ENCODE results near the gene BLID. TPM values are rescaled to one million over a fixed set of nuclear protein-coding genes. Genes with fewer than 3 reads are reported as not detected.

BLID gene
- total RNA-seq, 1 donor: not detected

GRCh38 chr11:122089111-122089510 is 26.9 kb downstream of the BLID start:
- H3K27me3 ChIP-seq (ENCODE audit: insufficient read depth, low read length): peaks cover 5% of the 10 kb centered on the region
- no peak overlapping the region for H3K4me3 ChIP-seq (ENCODE audit: low read length)
- H3K9me3 ChIP-seq (ENCODE audit: low read depth, low read length): no peaks in the 10 kb centered on the region
- no peaks in the 10 kb centered on the region for H3K4me1 ChIP-seq (ENCODE audit: insufficient read depth, low read length)

- Histone ChIP-seq H3K27me3 (ENCODE audit: insufficient read depth, low read length) (no peaks in the 10 kb centered on the region), H3K4me1 (ENCODE audit: insufficient read depth, low read length) (no peaks in the 10 kb centered on the region), H3K4me3 (ENCODE audit: low read length) (no peak overlapping the region), H3K9me3 (ENCODE audit: low read depth, low read length) (no peaks in the 10 kb centered on the region)
Observed at GRCh38 chr11:122085712-122086111, 30.3 kb downstream of the BLID start.

DNA sequence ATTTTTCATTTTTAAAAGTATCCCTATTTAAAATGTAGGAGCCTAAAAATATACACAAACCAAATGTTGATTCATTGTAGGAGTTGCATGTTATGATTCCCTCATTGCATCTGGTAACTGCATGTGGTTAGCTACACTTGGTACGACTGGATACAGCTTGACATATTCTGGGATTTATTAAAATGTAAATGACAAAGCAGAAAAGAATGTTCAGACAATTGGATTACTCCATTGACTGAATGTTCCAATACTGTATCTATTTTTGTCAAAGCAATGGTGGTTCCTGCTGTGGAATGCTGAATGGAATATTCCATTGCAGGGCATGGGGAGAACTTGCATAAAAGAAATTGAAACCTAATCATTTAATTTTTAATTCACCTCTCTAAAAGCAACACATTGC is 30.8 kb downstream of the BLID start:
- Histone ChIP-seq H3K4me3 (ENCODE audit: low read length) (no peak overlapping the region), H3K4me1 (ENCODE audit: insufficient read depth, low read length) (no peaks in the 10 kb centered on the region), H3K27me3 (ENCODE audit: insufficient read depth, low read length) (no peaks in the 10 kb centered on the region), H3K9me3 (ENCODE audit: low read depth, low read length) (no peaks in the 10 kb centered on the region)

- no peaks in the 10 kb centered on the region for H3K4me1 ChIP-seq (ENCODE audit: insufficient read depth, low read length)
- no peak overlapping the region for H3K4me3 ChIP-seq (ENCODE audit: low read length)
- no peaks in the 10 kb centered on the region for H3K27me3 ChIP-seq (ENCODE audit: insufficient read depth, low read length)
Observed at GRCh38 chr11:122082205-122082604, 33.8 kb downstream of the BLID start.

DNA sequence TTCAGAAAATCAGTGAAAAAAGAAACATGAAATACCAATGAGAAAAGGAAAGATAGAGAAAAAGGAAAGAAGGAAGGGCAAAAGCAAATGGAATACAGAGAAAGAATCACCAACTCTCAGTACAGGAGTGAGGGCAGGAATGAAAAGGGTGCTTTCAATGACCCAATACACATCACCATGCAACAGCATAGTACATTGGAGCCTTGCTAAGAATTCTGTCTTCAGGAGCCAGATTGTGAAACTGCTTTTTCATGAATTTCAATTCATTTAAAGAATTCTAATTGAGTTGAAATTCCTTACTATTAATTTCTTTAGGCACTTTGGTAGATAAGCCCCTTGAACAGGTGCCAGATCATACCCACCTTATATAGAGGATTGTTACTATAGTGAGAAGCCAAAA is 34.9 kb downstream of the BLID start:
- Histone ChIP-seq H3K9me3 (ENCODE audit: low read depth, low read length) (no peaks in the 10 kb centered on the region), H3K27me3 (ENCODE audit: insufficient read depth, low read length) (no peaks in the 10 kb centered on the region), H3K4me1 (ENCODE audit: insufficient read depth, low read length) (no peaks in the 10 kb centered on the region), H3K4me3 (ENCODE audit: low read length) (no peak overlapping the region)

More at GRCh38 chr11:122082205-122082604, 33.8 kb downstream of the BLID start:
- H3K9me3 ChIP-seq (ENCODE audit: low read depth, low read length): no peaks in the 10 kb centered on the region

DNA sequence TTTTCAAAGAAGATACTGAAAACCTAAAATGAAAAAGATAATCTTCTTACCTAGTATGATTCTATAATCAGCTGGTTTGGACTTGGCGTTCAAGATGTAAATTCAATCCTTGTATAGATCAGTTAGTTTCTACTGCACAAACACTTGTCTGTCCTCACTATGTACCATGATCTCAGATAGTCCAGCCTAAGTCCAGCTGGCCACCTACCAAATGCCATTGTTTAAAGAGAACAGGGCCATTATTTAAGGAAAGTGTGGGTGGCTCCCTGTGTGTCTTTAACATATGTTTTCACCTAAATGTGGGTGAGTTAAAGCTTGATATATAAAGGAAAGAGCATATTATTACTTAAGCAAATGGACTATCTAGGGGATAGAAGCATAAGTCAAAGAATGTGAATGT is 38.6 kb downstream of the BLID start:
- H3K4me3 ChIP-seq (ENCODE audit: low read length): no peak overlapping the region
- H3K27me3 ChIP-seq (ENCODE audit: insufficient read depth, low read length): no peaks in the 10 kb centered on the region
- H3K4me1 ChIP-seq (ENCODE audit: insufficient read depth, low read length): no peaks in the 10 kb centered on the region
- H3K9me3 ChIP-seq (ENCODE audit: low read depth, low read length): no peaks in the 10 kb centered on the region

GRCh38 chr11:122076512-122077120 is 39.4 kb downstream of the BLID start:
- Histone ChIP-seq H3K9me3 (ENCODE audit: low read depth, low read length) (no peaks in the 10 kb centered on the region), H3K27me3 (ENCODE audit: insufficient read depth, low read length) (no peaks in the 10 kb centered on the region), H3K4me1 (ENCODE audit: insufficient read depth, low read length) (no peaks in the 10 kb centered on the region), H3K4me3 (ENCODE audit: low read length) (no peak overlapping the region)

DNA sequence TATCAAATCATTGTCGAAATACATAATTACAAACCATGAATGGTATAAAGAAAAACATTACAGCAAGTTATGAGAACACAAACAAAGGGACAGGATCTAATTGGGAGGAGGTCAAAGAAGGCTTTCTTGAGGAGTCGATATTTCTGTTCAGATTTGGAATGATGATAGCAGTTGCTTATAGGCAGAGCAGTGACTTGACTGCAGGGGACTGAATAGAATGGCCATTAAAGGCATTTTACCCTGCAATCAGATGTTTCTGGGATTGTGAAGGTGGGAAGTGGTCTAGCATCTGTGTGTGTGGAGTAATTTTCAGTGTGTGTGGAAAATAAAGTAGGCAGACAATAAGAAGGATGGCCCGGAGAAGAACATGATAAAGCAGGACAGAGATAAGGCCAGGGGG is 41.0 kb downstream of the BLID start:
- H3K27me3 ChIP-seq (ENCODE audit: insufficient read depth, low read length): no peaks in the 10 kb centered on the region
- H3K9me3 ChIP-seq (ENCODE audit: low read depth, low read length): no peaks in the 10 kb centered on the region
- H3K4me3 ChIP-seq (ENCODE audit: low read length): no peak overlapping the region

GRCh38 chr11:122074022-122074421 is 42.0 kb downstream of the BLID start:
- Histone ChIP-seq H3K27me3 (ENCODE audit: insufficient read depth, low read length) (no peaks in the 10 kb centered on the region), H3K4me3 (ENCODE audit: low read length) (no peak overlapping the region), H3K4me1 (ENCODE audit: insufficient read depth, low read length) (no peaks in the 10 kb centered on the region), H3K9me3 (ENCODE audit: low read depth, low read length) (no peaks in the 10 kb centered on the region)

More for the DNA sequence above, 41.0 kb downstream of the BLID start:
- H3K4me1 ChIP-seq (ENCODE audit: insufficient read depth, low read length): no peaks in the 10 kb centered on the region

DNA sequence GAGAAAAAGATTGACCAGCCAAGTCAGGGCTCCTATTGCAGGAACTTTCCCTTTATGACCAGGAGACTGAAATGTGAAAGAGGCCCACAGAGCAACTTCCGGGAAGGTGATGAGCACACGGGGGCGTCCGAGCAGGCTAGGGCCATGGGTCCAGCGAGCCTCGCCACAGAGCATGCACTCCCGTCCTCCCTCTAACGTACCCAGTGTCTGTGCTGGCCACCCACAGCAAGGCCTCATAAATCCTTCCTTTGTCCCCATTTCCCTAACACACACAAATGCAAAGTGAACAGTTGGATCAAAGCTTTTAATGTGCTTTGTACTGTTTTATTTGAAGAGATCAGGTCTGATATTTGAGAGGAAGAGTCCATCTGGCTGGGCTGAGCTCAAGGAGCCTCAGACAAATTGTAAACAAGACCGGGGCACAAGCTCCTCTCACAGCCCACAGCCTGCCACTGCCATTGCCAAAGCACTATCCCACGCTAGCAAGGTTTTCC is 44.3 kb downstream of the BLID start:
- no peaks in the 10 kb centered on the region for H3K4me1 ChIP-seq (ENCODE audit: insufficient read depth, low read length)
- no peaks in the 10 kb centered on the region for H3K9me3 ChIP-seq (ENCODE audit: low read depth, low read length)
- H3K27me3 ChIP-seq (ENCODE audit: insufficient read depth, low read length): peaks cover 6% of the 10 kb centered on the region
- no peak overlapping the region for H3K4me3 ChIP-seq (ENCODE audit: low read length)

- Histone ChIP-seq H3K9me3 (ENCODE audit: low read depth, low read length) (no peaks in the 10 kb centered on the region), H3K4me3 (ENCODE audit: low read length) (no peak overlapping the region), H3K4me1 (ENCODE audit: insufficient read depth, low read length) (no peaks in the 10 kb centered on the region), H3K27me3 (ENCODE audit: insufficient read depth, low read length) (peaks cover 6% of the 10 kb centered on the region)
Observed at GRCh38 chr11:122069707-122070360, 46.2 kb downstream of the BLID start.

DNA sequence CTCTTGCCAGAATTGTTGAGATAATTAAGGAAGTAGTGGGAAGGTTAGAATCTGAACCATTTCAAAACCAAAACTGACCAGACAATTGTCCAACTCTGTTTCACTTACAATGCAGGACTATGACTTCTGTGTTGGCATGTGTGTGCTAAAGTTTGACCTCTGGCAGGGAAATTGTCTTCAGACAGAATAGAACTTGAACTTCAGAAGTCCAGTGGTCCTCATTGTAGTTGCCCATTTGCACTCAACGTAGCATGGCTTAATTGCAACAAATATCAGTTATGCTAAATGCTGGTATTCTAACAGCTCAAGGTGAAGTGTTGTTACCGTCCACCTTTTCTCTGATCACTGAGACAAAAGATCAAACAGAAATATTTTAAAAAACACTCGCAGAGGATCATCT is 47.2 kb downstream of the BLID start:
- Histone ChIP-seq H3K9me3 (ENCODE audit: low read depth, low read length) (no peaks in the 10 kb centered on the region), H3K4me3 (ENCODE audit: low read length) (no peak overlapping the region), H3K4me1 (ENCODE audit: insufficient read depth, low read length) (no peaks in the 10 kb centered on the region), H3K27me3 (ENCODE audit: insufficient read depth, low read length) (peaks cover 6% of the 10 kb centered on the region)

DNA sequence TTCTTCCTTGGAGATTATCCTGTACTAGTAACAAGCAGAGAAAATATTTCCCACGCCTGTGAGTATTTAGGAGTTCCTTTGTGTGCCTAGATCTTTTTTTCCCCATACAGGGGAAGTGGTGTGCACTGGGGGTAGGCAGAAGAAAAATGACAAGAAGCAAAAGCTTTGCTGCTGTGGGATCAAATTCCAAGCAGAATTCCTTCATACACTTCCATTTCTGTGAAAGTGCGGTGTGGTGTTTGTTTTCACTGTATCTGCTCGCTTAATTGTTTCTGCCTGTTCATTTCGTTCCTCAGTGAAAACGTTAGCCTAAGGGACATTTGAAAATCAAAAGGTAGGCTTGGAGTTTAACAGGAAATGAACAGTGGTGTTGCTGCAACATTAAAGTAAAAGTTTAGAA is 47.9 kb downstream of the BLID start:
- Histone ChIP-seq H3K4me3 (ENCODE audit: low read length) (no peak overlapping the region), H3K4me1 (ENCODE audit: insufficient read depth, low read length) (no peaks in the 10 kb centered on the region), H3K27me3 (ENCODE audit: insufficient read depth, low read length) (peaks cover 6% of the 10 kb centered on the region), H3K9me3 (ENCODE audit: low read depth, low read length) (no peaks in the 10 kb centered on the region)

All from mononuclear cell (primary cell).